ENCODE data around the gene C3orf52. TPM values are rescaled to one million over a fixed set of nuclear protein-coding genes. Genes with fewer than 3 reads are reported as not detected.
"Not testable (repeated sequence)": the region's sequence is repeated elsewhere in the genome, so short reads cannot be mapped to it uniquely, and the experiment has no call there.

Gene C3orf52
- total and polyA plus RNA-seq, 9 donors: 0.24 to 5.5 (median 0.48) TPM

GRCh38 chr3:112061152-112061551 is 25.0 kb upstream of the C3orf52 start:
- no peak overlapping the region for H3K4me3 ChIP-seq
- no peaks in the 10 kb centered on the region for H3K4me1 ChIP-seq (ENCODE audit: insufficient read depth)
- TF ChIP-seq POLR2A (IDR thresholded peaks at IDR 0.05): no peak
- TF ChIP-seq CTCF (IDR thresholded peaks at IDR 0.05): no peak
- no peak for TF ChIP-seq EP300 (IDR thresholded peaks at IDR 0.05)
- H3K27me3 ChIP-seq: no peaks in the 10 kb centered on the region
- no peaks in the 10 kb centered on the region for H3K9me3 ChIP-seq
- 5 to 19% (median 5%) methylated on average over 3 of the region's 3 CpGs for WGBS, 3 donors
- no peak overlapping the region for H3K27ac ChIP-seq
- intact Hi-C loops (cut with DNase I): no loop called here
- H3K36me3 ChIP-seq: no peaks in the 10 kb centered on the region
- no peak for DNase-seq

- H3K4me3 ChIP-seq; H3K27ac ChIP-seq; H3K36me3 ChIP-seq; H3K27me3 ChIP-seq; H3K9me3 ChIP-seq; intact Hi-C loops (cut with DNase I); H3K4me1 ChIP-seq (ENCODE audit: insufficient read depth); DNase-seq: not testable (repeated sequence)
- 82 to 88% (median 83%) methylated on average over 8 of the region's 8 CpGs for WGBS, 3 donors
Measured at GRCh38 chr3:112072387-112073060, 13.7 kb upstream of the C3orf52 start.

GRCh38 chr3:112074006-112074405 is 12.2 kb upstream of the C3orf52 start:
- TF ChIP-seq CTCF (IDR thresholded peaks at IDR 0.05) (no peak), EP300 (IDR thresholded peaks at IDR 0.05) (no peak), POLR2A (IDR thresholded peaks at IDR 0.05) (no peak)
- Histone ChIP-seq H3K9me3 (no peaks in the 10 kb centered on the region), H3K4me1 (ENCODE audit: insufficient read depth) (no peaks in the 10 kb centered on the region), H3K4me3 (no peak overlapping the region), H3K27me3 (no peaks in the 10 kb centered on the region), H3K36me3 (no peaks in the 10 kb centered on the region), H3K27ac (no peak overlapping the region)
- intact Hi-C loops (cut with DNase I): no loop called here
- WGBS, 3 donors: 88 to 97% (median 91%) methylated on average over 2 of the region's 2 CpGs
- DNase-seq: no peak

GRCh38 chr3:112074616-112075497 is 11.3 kb upstream of the C3orf52 start:
- no peak for DNase-seq
- H3K27me3 ChIP-seq: no peaks in the 10 kb centered on the region
- no peaks in the 10 kb centered on the region for H3K9me3 ChIP-seq
- TF ChIP-seq EP300 (IDR thresholded peaks at IDR 0.05) (no peak), CTCF (IDR thresholded peaks at IDR 0.05) (no peak), POLR2A (IDR thresholded peaks at IDR 0.05) (no peak)
- intact Hi-C loops (cut with DNase I): no loop called here
- H3K36me3 ChIP-seq: no peaks in the 10 kb centered on the region
- no peak overlapping the region for H3K27ac ChIP-seq
- WGBS, 3 donors: 45 to 52% (median 50%) methylated on average over 6 of the region's 6 CpGs
- no peaks in the 10 kb centered on the region for H3K4me1 ChIP-seq (ENCODE audit: insufficient read depth)
- H3K4me3 ChIP-seq: no peak overlapping the region
